HG02678 (cell line): Measurements from ENCODE around the gene IFNK.

Experiments used
- ATAC-seq: cut with Tn5 transposase; IDR thresholded peaks from one replicate; pipeline ENCODE4 v1.9.1; 2021; ENCODE audit warnings: mild to moderate bottlenecking, moderate library complexity; ENCODE audit not compliant: unreplicated experiment

The IFNK gene

DNA sequence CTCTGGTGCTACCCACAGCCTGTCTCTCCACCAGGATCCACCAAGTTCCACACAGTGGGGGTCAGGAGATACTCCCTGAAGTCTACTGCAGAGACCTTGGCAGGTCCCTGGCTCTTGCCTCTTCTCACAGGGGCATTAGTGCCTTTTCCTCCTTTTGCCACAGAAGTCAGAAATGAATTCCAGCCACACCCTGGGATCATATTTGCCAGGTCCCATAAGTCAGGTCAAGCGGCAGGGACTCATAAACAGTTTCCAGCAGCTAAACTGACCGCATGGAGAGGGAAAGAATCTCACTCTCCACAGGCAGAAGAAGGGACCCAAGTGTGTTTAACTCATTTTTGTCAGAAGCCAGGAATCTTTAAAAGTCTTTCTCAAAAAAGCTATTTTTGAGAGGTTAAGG, 13.3 kb upstream of the IFNK start:
- no peak for ATAC-seq

DNA sequence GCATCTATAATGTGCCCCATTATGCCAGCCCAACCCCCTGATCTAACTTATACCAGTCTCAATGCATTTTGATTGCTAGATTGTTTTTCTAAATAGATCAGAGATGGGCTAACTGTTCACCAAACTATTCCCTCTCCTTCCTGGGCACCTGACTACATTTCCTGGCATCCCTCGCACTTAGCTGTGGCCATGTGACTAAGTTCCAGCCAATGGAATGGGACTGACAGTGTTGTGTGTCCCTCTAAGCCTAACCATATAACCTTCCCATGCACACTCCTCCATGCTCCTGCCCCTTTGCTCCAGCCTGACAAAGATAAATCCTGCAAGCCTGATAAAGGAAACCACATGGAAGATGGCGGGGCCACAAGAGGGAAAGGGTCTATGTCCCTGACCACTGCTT, 12.3 kb upstream of the IFNK start:
- ATAC-seq: no peak

DNA sequence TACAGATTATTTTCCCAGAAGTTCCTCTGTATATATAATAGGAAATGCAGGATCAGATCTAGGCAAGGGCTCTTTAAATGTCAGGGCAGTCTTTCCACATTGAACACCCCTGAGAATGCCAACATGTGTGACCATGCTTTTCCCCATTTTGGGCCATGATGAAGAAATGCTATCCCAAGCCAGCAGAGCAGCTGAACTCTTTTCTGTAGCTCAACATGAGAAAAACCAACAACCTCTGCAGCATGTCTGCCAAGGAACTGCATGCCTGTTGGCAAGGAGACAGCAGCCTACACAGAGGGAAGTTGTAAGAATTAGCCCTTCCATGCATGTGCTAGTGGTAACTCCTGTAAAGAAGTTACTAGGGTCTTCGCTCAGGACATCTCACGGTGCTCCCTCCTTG, 9.5 kb upstream of the IFNK start:
- ATAC-seq: no peak

DNA sequence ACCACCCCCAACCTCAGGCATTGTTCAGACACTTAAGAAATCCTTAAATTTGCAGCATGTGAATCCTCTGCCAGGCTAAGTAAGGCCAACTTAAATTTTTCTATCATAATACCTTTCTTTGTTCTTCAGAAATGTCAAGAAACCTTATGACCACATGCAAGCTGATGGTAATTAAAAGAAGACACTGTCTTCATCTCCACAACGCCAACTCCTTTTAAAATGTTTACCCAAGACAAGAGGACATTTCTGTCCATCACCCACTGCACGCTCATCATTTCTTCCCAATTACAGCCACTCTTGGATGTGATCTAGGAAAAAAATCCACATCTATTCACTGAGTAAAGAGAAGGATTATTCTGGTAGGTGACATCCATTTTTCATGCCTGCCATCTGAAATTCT, 6.1 kb upstream of the IFNK start:
- ATAC-seq: no peak

DNA sequence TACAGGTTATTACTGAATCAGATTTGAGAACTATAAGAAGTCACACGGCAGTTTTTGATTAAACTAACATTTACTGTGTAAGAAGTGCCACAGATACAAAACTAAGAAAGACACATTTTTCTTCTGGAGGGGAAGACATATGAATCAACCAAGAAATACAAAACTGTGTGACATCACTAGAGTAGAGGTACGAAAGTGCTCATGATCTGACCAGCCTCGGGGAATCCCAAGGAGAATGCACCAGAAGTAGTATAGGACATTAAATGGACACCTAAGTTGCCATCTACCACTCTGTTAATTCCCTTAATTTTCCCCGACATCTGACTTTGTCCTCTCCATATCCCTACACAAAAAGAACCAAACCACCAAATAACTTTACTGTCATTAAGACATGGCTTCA, 5.3 kb upstream of the IFNK start:
- no peak for ATAC-seq

DNA sequence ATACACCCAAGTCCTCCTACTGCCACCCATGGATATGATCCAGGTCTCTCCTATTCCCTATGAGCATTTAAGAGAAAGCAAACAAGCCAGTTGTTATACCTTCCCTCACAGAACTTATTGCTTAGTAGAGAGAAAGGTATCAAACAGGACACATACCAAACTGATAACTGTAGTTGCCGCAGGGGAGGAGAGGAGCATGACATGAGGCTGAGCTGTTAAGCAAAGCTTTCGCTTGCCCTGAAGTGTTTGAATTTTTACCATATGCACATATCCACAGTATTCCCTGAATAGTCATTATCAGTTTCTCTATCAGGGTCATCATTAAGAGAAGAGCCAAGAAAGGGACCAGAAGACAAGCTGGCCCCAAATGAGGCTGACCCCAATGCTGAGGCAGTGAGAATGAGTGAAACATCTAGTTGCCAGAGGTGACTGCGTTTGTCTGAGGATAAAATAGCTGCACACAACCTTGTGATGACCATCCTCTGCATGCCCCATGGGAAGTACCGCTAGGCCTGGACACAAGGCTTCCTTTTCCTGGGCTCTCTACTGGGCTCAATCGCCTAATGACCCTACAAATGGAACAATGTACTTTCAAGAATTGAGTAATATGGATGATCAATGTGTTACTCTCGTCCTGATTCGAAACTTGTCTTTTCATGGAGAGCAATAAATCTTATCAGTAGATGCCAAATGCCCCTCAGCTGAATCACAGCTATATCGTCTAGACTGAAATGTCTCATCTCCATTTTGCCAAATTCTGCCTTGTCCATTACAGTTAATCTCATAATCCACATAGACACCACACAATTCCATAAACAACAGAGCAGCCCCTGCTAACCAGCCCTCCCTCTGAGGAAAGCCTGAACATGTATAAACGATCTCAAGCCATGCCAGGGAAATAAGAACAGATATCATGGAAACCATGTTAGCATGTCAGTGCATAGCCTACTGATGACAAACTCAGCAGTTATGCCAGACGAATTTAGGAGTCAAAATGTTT, 4.3 kb upstream of the IFNK start:
- ATAC-seq: no peak

DNA sequence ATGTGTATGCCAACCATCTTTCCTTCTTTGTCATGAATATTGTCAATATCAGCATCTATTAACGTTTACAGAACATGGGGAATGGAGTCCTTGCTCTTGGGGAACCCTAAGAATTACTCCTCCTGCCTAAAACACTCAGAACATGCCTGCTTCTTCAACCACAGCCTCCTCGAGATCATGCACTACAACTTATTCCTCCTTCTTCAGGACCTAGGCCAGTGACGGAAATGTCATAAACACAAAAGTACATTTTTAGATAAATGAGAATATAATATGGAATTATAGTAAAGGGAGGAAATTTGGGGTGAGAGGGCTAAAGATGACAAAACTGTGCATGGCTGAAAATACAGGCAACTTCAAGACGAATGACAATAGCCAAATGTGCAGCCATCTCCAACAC, 3.1 kb upstream of the IFNK start:
- ATAC-seq: no peak

DNA sequence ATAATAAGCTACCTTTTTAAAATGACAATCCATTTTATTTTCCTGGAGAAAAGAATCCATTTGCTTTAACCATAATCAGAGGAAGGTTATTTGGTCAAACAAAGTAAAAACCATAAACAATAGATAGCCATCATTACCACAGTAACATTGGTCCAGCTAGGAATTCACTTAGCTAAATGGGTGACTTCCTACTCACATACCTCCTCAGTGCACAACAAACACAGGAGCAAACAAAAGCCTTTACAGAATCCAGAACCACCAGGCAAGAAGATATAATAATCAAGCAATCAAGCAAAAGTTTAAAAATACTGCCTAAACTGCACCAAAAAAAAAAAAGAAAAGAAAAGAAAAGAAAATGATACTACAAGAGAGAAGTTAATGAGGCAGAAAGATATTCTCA, 949 bp upstream of the IFNK start:
- no peak for ATAC-seq

DNA sequence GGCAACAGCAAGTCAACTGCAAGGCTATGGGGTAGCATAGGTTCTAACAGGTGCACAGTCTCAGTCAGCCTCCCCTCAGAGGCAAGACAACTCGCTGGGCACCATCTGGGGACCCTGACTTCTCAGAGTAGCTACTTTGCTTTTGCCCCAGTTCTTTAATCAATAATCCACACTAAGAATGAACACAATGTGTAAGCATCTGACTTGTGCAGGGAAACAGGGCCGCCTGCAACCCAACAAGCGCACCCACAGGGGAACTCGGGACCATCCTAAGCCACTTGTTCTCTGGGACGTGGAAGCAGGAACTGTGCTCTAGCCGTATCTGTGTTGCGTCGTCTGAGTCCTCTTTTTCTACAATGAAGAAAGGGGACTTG, 3.6 kb downstream of the IFNK start:
- no peak for ATAC-seq

DNA sequence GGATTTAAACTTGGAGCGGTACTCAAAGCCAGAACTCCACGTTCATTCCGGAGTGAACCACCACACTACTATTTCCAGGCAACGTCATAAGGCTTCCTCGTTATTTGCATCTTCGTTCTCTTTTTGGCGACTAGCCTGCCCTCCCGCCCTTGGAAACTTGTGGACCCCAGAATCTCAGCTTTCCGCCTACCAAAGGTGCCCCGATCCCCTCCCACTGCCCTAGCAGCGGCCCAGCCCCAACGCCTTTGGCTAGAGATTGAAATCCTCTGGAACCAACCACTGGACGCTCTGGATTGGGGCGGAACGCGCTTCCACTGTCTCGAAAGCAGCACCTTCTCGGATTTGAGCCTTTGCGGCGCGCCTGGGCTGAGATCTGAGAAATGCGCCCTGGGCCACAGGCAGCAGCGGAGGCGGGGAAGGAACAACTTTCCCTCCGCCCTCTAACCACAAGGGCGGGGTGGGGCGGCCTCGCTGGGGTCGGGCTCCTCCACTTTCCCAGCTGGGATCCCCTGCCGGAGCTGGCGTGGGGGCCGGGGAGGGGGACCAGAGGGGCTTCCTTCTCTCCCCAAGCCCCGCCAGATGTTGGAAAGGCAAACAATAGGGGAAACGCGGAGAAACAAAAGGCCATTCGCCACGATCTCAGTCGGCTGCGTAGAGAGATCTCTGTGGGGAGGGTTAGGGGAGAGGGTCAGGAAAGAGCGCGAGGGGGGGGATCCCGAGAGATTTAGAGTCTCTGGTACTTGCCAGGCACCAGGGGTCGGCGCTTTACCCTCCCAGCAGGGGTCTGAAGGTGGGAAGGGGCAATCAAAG, 4.2 kb downstream of the IFNK start:
- peak; percentile 61 for ATAC-seq

DNA sequence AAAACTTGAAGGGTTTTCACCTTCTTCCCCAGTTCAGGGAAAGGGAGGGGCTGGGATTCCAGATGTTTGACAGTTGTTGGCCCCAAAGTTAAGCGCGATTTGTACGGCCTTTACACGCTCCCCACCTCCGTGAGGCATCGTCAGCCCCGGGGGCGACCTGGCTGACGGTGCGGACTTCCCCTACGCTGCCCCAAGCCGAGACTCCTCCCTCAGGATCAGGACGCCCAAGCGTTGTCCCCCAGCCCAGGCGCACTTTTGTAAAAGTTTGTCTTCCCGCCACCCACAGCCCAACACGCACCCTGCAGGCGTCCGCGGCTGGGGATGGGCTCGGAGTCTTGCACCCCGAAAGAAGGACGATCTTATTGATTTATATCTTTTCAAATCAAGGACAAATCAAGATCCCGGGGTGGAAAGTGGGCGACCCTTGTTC, 4.8 kb downstream of the IFNK start:
- peak; percentile 51 for ATAC-seq

DNA sequence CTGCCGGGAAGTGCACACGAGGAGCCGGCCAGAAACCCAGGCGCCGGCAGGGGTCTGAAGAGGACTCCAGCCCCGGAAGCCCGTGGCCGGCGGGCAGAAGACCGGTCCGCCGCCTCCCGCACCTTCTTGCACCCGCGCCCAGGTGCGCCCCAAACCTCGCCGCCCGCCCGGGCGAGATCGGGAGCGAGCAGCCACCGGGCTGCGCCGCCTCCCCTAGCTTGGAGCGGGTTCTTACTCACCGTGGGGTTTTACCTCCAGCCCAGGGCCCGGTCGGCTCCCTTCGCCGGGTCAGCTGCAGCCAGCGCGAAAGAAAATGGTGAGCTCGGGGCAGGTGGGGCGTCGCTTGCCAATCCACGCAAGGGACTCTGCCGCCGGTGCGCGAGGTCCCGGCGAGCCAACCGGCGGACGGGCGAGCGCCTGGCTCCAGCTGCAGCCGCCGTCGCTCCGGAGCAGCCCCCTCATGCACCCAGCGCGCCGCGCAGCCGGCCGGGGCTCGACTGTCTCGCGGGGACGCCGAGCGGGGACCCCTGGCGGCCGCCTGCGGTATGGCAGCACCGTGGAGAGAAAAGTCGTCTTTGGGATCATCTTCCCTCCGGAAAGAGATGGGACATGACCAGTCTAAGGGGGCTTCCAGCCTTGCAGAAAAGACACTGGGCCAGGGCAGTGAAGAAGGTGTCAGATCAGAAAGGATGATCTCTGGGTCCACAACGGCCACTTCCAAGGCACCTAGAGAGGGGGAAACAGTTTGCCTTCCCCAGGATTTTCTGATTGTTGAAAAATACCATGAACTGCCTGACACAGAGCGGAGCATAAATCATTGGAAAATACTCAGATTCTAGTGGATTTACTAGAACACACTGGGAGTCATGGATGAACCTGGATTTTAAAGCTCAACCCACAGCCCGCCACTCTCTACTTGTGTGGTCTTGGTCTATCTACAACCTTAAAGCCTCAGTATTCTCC, 5.5 kb downstream of the IFNK start, which contains the start of gene MOB3B:
TSS of gene MOB3B (minus strand) at position 499 of the 963 bp plus-strand sequence. CDS start 74,264 bp downstream, outside the sequence.
- ATAC-seq: peak; percentile 74

DNA sequence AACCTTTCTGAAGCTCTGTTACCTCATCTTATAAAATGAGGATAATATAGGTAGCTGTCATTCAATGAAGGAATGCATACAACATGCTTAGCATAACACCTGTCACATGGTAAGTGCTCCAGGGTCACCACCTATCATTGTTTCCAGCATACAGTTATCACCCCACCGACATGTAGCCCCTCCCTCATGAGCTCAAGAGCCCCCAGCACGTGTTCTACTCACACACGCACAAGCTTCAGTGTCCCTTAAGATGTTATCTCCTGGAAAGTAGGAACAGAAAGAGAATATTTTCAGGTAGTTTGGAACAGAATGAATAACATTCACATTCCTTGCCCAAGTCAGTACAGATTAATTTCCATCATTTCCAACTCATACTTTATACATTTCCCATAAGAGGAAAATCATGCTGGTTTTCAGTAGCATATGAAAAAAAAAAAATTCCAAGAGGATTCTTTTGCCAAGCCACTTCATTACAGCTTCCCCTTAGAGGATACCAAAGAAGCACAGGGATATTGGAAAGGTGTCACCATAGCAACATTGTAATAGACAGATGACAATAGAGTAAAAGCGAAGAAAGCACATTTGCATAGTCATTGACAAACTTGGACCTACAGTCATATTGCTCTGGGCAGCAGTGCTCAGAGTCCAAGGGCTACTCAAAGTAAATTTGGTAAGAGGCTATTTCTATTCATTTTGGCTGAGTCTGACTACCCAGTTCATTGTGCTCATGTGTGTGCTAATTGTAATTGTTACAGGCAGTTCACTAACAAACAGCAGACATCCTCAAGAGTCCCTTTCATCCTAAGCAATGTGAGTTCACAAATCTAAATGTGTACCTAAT, 7.0 kb downstream of the IFNK start:
- ATAC-seq: no peak

DNA sequence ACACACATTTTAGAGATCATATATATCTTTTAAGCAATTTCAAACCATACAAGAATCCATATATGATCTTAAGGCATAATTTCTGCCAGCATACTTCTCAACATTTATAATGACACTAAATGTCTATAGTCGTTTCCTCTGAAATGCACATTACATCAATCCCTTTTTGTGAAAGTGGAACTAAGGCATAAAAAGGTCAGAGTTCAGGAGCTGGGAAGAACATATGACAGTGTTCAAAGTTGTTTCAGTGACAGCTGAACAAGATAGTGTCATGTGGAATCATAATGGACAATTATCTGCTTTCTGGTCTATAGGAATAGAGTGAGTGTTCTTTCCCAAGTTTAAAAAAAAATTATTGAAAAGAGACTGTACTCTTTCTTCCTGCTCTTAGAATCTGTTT, 8.0 kb downstream of the IFNK start:
- ATAC-seq: no peak

DNA sequence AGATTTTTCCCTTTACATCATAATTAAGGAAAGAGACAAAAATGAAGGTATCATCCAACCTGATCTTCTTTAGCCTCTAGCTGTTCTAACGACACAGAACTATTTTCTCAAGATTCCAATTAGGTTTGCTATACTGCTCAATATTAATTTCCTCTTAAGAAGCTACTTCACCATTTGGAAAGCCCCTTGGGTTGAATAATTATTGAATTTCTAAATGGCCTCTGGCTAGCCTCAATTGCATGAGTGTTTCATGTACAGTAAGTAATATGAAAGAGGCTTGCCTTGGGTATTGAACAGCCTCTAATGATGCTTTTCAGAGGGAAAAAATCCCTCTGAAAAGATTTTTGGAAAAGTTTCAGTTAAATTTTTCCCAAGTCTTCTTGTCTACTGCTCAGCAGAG, 9.2 kb downstream of the IFNK start:
- no peak for ATAC-seq

DNA sequence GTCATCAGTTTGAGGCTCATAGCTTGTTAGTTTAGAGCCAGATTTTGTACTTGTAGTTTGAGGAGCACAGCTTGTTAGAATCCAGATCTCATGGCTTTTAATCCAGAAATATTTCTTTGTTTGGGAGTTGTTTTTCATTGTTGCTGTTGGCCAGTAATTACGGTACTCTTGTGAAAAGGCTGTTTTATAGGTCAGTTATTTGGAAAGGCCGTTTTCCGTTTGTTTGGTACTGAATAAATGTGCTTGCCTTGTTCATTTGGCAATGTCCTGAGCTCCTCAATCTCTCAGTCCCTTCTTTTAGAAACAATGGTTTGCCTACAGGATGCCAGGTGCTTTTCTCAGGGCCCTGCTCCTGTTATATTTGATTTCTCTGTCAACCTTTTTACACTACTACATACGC, 10.0 kb downstream of the IFNK start:
- ATAC-seq: no peak

DNA sequence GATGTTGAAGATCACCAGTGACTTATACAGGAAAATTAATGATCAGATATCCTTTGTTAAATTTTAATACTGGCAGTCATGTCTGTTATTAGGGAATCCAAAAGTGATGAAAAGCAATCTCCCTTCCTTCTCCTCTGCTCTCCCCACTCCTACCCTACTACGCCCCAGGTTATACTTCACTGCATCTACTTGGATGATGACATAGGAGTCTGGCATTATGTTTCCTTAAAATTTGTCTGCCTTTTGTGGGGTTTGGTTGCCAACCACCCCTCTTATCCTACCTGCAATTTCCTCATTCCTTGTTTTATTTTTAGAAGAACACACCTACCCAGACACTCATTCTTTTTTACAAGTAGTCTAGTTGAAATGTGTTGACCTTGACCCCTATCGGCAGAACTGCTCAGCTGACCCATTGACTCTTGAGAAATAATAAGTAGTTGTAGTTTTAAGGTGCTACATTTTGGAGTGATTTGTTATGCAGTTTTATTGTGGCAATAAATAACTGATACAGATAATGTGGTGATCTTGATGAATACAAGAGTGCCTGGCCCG, 10.6 kb downstream of the IFNK start:
- no peak for ATAC-seq

DNA sequence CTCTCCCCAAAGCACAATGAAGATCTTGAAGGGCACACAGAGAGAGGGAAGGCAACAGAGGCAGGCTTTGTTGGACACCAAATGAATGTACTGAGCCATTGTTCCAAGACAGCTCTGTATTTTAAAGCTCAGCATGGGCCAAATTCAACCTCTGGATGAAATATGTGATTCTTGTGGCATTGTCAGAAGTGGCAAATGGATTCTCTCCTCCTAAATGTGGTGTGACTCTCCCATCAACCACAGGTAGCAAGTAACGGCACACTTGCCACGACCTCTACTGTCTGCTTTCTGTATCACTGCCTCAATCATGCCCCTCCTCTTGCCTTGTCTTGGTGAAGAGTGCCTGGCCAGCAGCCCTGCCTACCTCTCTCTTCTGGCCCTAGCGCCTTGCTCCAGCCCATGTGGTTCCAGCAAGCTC, 11.6 kb downstream of the IFNK start:
- no peak for ATAC-seq

DNA sequence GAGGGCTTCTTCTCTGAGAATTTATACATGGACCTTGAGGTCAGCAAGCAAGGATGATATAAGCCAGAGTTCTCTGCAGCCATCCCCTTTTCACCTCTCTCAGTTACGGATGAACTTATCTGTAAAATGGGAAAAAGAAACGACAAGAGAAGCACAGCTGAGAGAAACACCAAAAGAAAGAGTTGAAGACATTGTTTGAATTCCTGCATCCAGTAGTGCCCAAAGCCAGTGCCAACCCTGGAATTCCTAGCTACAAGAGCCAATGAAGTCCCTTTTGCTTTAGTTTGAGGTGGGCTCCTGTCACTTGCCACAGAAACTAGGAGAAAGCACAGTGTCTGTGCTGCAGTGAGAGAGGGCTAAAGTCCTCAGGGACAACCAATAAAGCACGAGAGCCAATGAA, 12.1 kb downstream of the IFNK start:
- no peak for ATAC-seq
